BLaER1 (cell line): ENCODE results near the gene KLHL30.
"Not testable (repeated sequence)": the region's sequence is repeated elsewhere in the genome, so short reads cannot be mapped to it uniquely, and the experiment has no call there.

Experiments
- H3K27ac ChIP-seq: shearing (Covaris generic); formaldehyde crosslinking; 2 replicates; pipeline ENCODE4 v1.8.1; 2022
- H3K27me3 ChIP-seq: shearing (Covaris generic); formaldehyde crosslinking; 2 replicates; pipeline ENCODE4 v1.8.1; 2022
- H3K36me3 ChIP-seq: shearing (Covaris generic); formaldehyde crosslinking; 2 replicates; pipeline ENCODE4 v1.8.1; 2022
- H3K4me1 ChIP-seq: shearing (Covaris generic); formaldehyde crosslinking; 2 replicates; pipeline ENCODE4 v1.8.1; 2022
- H3K4me2 ChIP-seq: shearing (Covaris generic); formaldehyde crosslinking; 2 replicates; pipeline ENCODE4 v1.8.1; 2022
- H3K4me3 ChIP-seq: shearing (Covaris generic); formaldehyde crosslinking; 2 replicates; pipeline ENCODE4 v1.8.1; 2022
- H3K9ac ChIP-seq: shearing (Covaris generic); formaldehyde crosslinking; 2 replicates; pipeline ENCODE4 v1.8.1; 2022
- H3K9me3 ChIP-seq: shearing (Covaris generic); formaldehyde crosslinking; 2 replicates; pipeline ENCODE4 v1.8.1; 2022
- H4K20me1 ChIP-seq: shearing (Covaris generic); formaldehyde crosslinking; 2 replicates; pipeline ENCODE4 v1.8.1; 2022
- Cebpa-rat ChIP-seq: shearing (Covaris generic); IDR thresholded peaks from 2 replicates; pipeline ENCODE4 v1.8.1; 2022

The KLHL30 gene

GRCh38 chr2:238108423-238109183 is 29.9 kb upstream of the KLHL30 start:
- TF ChIP-seq Cebpa-rat, result no peak
- H3K4me3 ChIP-seq, result peak overlapping the region; percentile 48
- H3K4me2 ChIP-seq, result peak overlapping the region; percentile 97
- H3K27me3 ChIP-seq, result no peaks in the 10 kb centered on the region
- peaks cover 25% of the 10 kb centered on the region for H3K9me3 ChIP-seq
- H4K20me1 ChIP-seq, result no peaks in the 10 kb centered on the region
- H3K27ac ChIP-seq, result peak overlapping the region; percentile 88
- H3K4me1 ChIP-seq, result peaks cover 65% of the 10 kb centered on the region
- H3K9ac ChIP-seq, result peak overlapping the region; percentile 54
- H3K36me3 ChIP-seq, result no peaks in the 10 kb centered on the region

- Histone ChIP-seq H3K9ac (peak overlapping the region; percentile 54; the same call in 1 of the 2 replicates), H3K4me1 (peaks cover 51% of the 10 kb centered on the region), H3K36me3 (no peaks in the 10 kb centered on the region), H4K20me1 (no peaks in the 10 kb centered on the region), H3K9me3 (peaks cover 25% of the 10 kb centered on the region), H3K4me2 (peak overlapping the region; percentile 83), H3K27ac (peak overlapping the region; percentile 56; the same call in 1 of the 2 replicates), H3K27me3 (no peaks in the 10 kb centered on the region), H3K4me3 (no peak overlapping the region)
- TF ChIP-seq Cebpa-rat, result no peak
Measured at GRCh38 chr2:238113611-238114010, 24.9 kb upstream of the KLHL30 start.

DNA sequence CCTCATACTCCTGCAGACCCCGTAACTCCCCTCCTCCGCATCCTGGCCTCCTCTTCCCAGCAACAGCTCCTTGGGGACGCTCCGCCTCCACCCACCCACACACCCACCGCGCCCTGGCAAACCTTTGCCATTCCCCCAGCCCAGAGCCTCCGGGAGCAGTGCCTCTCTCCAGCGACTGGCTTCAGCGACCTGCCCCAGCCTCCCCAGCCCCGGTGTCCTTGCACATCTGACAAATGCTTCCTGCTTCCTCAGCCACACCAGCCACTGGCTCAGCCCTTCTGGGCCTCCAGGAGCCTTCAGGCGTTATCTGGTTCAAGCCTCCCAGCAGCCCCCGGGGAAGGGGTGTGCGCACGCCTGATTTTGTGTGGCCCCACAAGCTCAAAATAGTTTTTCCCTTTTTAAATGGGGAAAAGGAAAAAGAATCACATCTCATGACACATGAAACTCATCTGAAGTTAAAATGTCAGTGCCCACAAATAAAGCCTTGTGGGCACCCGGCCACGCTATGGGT is 24.1 kb upstream of the KLHL30 start:
- peaks cover 43% of the 10 kb centered on the region for H3K4me1 ChIP-seq
- peaks cover 25% of the 10 kb centered on the region for H3K9me3 ChIP-seq
- H3K27me3 ChIP-seq, result no peaks in the 10 kb centered on the region
- no peak for TF ChIP-seq Cebpa-rat
- peak overlapping the region; percentile 43 for H3K4me3 ChIP-seq
- H4K20me1 ChIP-seq, result no peaks in the 10 kb centered on the region
- H3K4me2 ChIP-seq, result peak overlapping the region; percentile 83
- H3K36me3 ChIP-seq, result no peaks in the 10 kb centered on the region
- H3K27ac ChIP-seq, result peak overlapping the region; percentile 56
- H3K9ac ChIP-seq, result peak overlapping the region; percentile 54

DNA sequence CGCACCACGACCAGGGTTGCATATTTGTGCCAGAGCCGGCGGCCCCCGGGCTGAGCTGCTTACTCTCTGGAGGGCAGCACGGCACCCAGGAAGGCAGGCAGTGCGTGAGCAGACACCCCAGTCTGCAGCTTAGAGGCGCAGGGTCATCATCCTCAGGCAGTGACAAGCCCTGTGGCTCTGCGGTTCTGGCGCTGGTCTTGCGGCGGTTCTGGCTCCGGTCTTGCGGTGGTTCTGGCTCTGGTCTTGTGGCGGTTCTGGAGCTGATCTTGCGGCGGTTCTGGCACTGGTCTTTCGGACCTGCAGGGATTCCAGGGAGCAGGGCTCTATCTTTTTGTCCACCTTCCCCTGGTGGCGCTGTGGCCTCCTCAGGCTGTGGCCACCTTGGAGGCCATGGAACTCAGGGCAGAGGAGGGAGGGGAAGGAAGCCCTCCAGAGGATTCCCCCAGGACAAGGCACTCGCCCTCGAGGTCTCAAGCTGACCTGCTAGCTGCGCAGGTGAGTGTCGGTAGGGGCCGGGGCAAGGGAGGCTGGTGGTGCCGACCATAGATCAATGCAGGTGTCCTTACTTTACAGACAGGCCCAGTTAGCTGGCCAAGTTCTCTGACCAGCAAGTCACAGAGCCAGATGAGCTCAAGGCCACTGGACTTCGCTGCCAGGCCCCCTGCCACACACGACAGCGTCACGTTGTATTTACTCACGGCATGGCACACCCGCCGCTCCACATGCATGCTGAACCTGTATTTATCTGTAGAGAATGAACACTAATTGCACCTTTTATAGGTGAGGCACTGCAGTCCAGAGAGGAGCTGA is 23.4 kb upstream of the KLHL30 start:
- Histone ChIP-seq H3K9ac (peak overlapping the region; percentile 54), H3K4me3 (peak overlapping the region; percentile 43; the same call in 1 of the 2 replicates), H3K36me3 (no peaks in the 10 kb centered on the region), H3K9me3 (peaks cover 20% of the 10 kb centered on the region), H3K27ac (peak overlapping the region; percentile 56), H4K20me1 (no peaks in the 10 kb centered on the region), H3K4me2 (peak overlapping the region; percentile 83), H3K4me1 (peaks cover 45% of the 10 kb centered on the region), H3K27me3 (no peaks in the 10 kb centered on the region)
- TF ChIP-seq Cebpa-rat, result no peak

GRCh38 chr2:238115709-238116108 is 22.8 kb upstream of the KLHL30 start:
- H3K9ac ChIP-seq, H3K27me3 ChIP-seq, H3K36me3 ChIP-seq, H4K20me1 ChIP-seq, H3K4me3 ChIP-seq: not testable (repeated sequence)
- Histone ChIP-seq H3K4me2 (peak overlapping the region; percentile 83), H3K9me3 (peaks cover 13% of the 10 kb centered on the region), H3K27ac (peak overlapping the region; percentile 56; the same call in 1 of the 2 replicates), H3K4me1 (peaks cover 52% of the 10 kb centered on the region)

- Histone ChIP-seq H3K36me3 (no peaks in the 10 kb centered on the region), H3K9me3 (peaks cover 5% of the 10 kb centered on the region), H3K27me3 (no peaks in the 10 kb centered on the region), H4K20me1 (no peaks in the 10 kb centered on the region), H3K9ac (no peak overlapping the region), H3K4me1 (peaks cover 57% of the 10 kb centered on the region), H3K4me2 (peak overlapping the region; percentile 83), H3K27ac (peak overlapping the region; percentile 39), H3K4me3 (no peak overlapping the region)
- TF ChIP-seq Cebpa-rat, result no peak
Measured at GRCh38 chr2:238116298-238117198, 21.9 kb upstream of the KLHL30 start.

DNA sequence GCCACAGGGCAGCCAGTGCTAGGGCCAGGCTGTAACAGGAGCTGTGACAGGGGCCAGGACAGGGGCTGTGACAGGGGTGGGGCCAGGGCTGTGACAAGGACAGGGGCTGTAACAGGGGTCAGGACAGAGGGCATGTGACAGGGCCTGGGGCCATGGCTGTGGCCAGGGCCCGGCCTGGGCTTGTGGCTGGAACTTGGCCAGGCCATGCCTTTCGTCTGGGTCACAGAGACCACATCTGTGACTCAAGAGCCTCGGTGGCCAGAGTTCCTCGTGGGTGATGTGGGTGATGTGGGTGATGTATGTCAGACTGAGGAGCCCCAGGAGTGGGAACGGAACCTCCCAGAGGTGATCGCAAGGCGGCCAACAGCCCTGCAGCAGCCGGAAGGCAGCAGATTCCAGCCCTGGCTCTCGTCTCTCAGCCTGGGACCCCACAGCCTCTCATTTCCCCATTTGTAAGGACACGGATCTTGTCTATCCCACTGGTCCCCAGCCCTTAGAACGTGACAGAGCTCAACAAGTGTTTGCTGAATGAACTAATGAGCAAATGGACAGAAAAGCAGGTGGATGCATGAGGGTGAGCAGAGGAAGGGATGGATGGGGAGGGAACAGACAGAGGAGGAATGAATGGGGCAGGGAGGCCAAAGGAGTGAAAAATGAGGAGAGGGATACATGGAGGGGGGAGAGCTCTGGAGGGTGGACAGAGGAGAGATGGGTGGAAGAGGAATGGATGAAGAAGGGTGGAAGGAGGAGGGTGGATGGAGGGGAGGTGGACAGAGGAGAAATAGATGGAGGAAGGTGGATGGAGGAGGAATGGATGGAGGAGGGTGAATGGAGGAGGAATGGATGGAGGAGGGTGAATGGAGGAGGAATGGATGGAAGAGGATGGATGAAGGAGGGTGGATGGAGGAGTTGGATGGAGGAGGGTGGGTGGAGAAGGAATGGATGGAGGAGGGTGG is 21.0 kb upstream of the KLHL30 start:
- Histone ChIP-seq H3K36me3 (no peaks in the 10 kb centered on the region), H4K20me1 (no peaks in the 10 kb centered on the region), H3K4me2 (peak overlapping the region; percentile 83; the same call in 1 of the 2 replicates), H3K27ac (0 out of 2 replicates have a peak overlapping the region, but pooled peaks have one; percentile 39), H3K9ac (no peak overlapping the region), H3K27me3 (no peaks in the 10 kb centered on the region), H3K4me3 (no peak overlapping the region), H3K9me3 (peaks cover 4% of the 10 kb centered on the region; the same call in 1 of the 2 replicates), H3K4me1 (peaks cover 61% of the 10 kb centered on the region)
- TF ChIP-seq Cebpa-rat, result no peak

GRCh38 chr2:238119756-238120462 is 18.6 kb upstream of the KLHL30 start:
- H3K4me3 ChIP-seq, result no peak overlapping the region

More at GRCh38 chr2:238119756-238120462, 18.6 kb upstream of the KLHL30 start:
- peak overlapping the region; percentile 78 for H3K4me2 ChIP-seq
- H3K27me3 ChIP-seq, result no peaks in the 10 kb centered on the region
- H3K4me1 ChIP-seq, result peaks cover 63% of the 10 kb centered on the region
- peak overlapping the region; percentile 34; the same call in 1 of the 2 replicates for H3K27ac ChIP-seq
- peak overlapping the region; percentile 57 for H3K9ac ChIP-seq
- TF ChIP-seq Cebpa-rat, result no peak
- H4K20me1 ChIP-seq, result no peaks in the 10 kb centered on the region
- no peaks in the 10 kb centered on the region for H3K9me3 ChIP-seq
- no peaks in the 10 kb centered on the region for H3K36me3 ChIP-seq
